Activated naive CD4-positive, alpha-beta T cell treated with anti-CD3 and anti-CD28 coated beads, Interleukin-2, amount 50 U/mL, for 72 hours (primary cell): Measurements from ENCODE around the gene PIF1. TPM values are rescaled to one million over a fixed set of nuclear protein-coding genes. Genes with fewer than 3 reads are reported as not detected.
A peak's percentile ranks its signal among the peaks of the same experiment; 100 is the strongest.

Experiments used
- ATAC-seq, 2 donors: fragments of 150-1000 bp; cut with Tn5 transposase; 2 replicates each; pipeline ENCODE4 v1.10.0; 2021; ENCODE audit warnings: mild to moderate bottlenecking in 2 of 2, moderate library complexity in 2 of 2
- DNase-seq, 2 donors: peaks; one replicate each; pipeline ENCODE4 v3.0.0; 2021 to 2022; ENCODE audit warnings: low spot score in 2 of 2
- H3K27ac Mint-ChIP-seq, 2 donors: one replicate each; pipeline ENCODE4 v1.8.0; 2022; ENCODE audit warnings: mild to moderate bottlenecking in 2 of 2, mixed read lengths in 2 of 2
- H3K36me3 Mint-ChIP-seq, 2 donors: one replicate each; pipeline ENCODE4 v1.8.0; 2022; ENCODE audit warnings: mixed read lengths in 2 of 2
- H3K9me3 Mint-ChIP-seq, 2 donors: one replicate each; pipeline ENCODE4 v1.8.0; 2022; ENCODE audit warnings: mixed read lengths in 2 of 2
- total RNA-seq, 2 donors: library from RNA; stranded (reverse); gene quantifications; one replicate each; pipeline ENCODE4 v1.2.3, GENCODE V29; 2022

PIF1 gene
- total RNA-seq, 2 donors from 2014 or later: 47.5 to 56.0 TPM

DNA sequence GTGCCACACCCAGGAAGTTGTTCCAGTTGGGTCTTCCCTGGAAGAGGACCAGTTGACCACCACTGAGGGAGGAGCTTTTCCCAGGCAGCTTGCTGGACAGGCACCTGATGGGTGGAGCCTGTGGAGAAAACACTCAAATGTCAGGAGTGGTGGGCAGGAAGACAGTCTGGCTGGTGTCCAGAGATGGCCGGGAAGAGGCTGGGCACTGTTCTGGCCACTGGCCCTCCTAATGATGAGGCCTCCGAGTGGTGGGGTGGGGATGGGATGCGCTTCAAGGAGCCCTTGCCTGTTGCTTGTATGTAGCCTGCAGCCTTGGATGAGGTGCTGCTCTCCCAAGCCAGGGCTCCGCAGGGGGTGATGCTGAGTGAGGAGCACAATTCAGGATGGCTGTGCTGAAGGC, 28.6 kb upstream of the PIF1 start:
- H3K9me3 Mint-ChIP-seq: no peaks in the 10 kb centered on the region

DNA sequence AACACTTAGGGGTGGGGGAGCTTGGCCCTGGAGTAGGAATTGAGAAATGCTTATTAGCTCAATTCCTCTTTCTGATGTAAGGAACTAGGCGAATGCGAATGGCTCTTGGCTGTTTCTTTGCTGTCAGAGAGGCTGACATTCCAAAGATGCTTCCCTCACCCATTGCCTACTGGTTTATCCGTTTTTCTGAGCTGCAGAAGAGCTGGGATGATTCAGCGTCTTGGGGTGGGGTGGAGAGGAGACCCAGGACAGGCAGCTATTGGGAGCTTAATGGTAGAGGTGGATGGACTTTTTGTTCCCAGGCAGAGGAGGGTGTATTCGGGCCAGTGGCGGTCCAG, 26.0 kb upstream of the PIF1 start:
- H3K9me3 Mint-ChIP-seq: no peaks in the 10 kb centered on the region
- ATAC-seq: no peak
- DNase-seq: no peak
- peak overlapping the region in 1 of 2 donors; percentile 81 for H3K27ac Mint-ChIP-seq
- peaks cover 6 to 12% of the 10 kb centered on the region in 2 donors for H3K36me3 Mint-ChIP-seq

More for the DNA sequence above, 28.6 kb upstream of the PIF1 start:
- ATAC-seq (no peak), DNase-seq (no peak)
- no peak overlapping the region for H3K27ac Mint-ChIP-seq
- peaks cover 0 to 12% of the 10 kb centered on the region in 2 donors for H3K36me3 Mint-ChIP-seq

DNA sequence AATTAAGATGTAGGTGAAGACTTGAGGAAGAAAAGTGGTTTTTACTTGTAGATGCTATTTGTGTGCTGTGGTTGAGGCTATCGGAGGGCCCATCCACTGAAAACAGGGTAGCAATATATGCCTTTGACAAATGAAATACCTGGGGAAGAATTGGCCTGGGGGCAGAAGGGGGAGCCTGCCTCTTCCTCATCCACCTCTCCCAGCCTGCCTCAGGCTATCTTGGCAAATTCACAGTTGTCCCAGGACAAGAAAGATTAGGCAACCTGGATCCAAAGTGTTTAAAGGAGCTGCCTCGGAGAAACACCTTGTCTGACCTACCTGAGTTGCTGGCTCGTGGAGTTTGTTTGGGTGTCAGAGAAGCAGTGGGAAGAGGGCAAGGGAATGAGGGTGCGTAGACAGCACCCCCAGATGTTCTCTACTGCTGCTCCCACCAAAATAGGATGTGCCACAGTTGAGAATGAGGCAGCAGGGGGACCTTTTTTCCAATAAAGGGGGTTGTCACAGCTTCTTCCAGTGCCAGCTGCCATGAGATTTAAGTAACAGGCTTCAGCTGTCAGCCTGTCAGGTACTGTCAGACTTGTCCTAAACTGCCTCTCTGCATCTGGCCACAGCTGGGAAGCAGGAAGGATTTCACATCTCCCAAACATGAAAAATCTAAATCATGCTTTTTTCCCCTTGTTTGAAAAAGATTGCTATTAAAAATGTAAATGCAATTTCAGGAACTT, 25.5 kb upstream of the PIF1 start:
- DNase-seq (no peak), ATAC-seq (no peak)
- H3K36me3 Mint-ChIP-seq: peaks cover 6 to 12% of the 10 kb centered on the region in 2 donors
- H3K9me3 Mint-ChIP-seq: no peaks in the 10 kb centered on the region
- H3K27ac Mint-ChIP-seq: peak overlapping the region; percentile 25 to 81

DNA sequence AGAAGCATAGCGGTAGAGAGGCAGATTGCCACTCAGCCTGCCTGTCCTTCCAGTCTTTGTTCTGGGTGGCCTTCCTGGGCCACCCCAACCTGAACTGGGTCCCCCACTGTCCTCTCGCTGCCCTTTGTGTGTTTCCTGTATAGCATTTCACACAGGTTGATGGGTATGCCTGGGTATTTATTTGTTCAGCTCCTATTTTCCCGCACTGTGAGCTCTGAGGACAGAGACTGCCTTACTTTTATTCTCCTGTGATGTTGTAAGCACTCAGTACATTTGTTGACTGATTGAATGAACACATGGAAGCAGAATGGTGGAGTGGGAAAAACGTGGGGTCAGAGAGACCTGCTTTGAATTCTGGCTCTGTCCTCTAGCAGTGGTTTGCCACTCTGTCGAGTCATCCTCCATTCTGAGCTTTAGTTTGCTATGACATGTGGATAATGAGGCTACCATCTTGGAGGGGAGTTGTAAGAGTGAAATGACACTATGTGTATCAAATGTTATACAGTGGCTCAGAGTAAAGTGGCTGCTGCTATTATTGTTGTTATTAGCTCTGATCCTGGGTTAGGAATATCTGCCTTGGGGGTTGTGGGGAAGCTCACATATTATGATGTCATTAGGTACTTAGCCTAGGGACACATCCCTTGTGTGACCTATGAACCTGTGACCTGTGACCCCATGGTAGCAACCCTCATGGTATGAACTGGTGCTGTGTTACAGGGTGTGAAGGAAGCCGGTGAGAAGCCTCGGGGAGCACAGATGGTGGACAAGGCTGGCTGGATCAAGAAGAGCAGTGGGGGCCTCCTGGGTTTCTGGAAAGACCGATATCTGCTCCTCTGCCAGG, 22.6 kb upstream of the PIF1 start:
- Mint-ChIP-seq H3K36me3 (peaks cover 10 to 12% of the 10 kb centered on the region in 2 donors), H3K27ac (peak overlapping the region; percentile 6 to 61), H3K9me3 (no peaks in the 10 kb centered on the region)
- DNase-seq (no peak), ATAC-seq (no peak)

DNA sequence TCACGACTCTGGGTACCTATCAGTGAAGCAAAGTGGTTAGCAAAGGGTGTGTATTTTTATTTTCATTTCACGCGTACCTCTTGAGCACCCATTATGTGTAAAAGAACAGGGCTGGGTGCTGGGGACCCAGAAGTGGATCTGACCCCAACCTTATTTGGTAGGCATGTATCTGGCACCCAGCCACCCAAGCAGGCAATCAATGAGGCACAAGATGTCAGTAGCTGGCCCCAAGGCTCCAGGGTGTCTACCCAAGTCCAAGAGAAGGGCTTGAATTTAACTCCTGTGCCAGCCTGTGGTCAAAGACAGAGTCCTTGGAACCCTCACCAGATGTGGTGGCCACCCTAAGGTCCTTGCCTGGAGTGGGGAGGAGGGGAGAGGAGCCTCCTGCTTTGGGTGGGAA, 22.0 kb upstream of the PIF1 start:
- Mint-ChIP-seq H3K36me3 (peaks cover 13 to 15% of the 10 kb centered on the region in 2 donors), H3K27ac (peak overlapping the region in 1 of 2 donors; percentile 52), H3K9me3 (no peaks in the 10 kb centered on the region)
- DNase-seq (no peak), ATAC-seq (no peak)

DNA sequence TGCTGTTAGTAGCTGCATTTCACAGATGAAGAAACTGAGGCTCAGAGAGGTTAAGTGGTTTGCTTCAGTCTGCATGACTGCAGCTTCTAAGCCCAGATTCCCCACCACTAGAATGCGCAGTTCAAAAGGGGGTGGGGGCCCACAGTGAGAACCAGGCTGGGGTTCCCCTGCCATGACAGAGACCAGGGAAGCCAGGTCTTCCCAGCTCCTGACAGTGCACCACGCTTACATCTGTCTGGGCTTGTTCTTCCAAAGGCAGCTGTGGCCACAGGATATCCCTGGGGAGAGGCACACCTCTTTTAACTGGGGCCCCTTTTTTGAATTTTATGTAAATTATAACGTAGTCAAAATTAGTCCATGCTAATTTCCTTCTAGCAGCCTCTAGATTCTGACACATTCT, 21.6 kb upstream of the PIF1 start:
- Mint-ChIP-seq H3K27ac (peak overlapping the region in 1 of 2 donors; percentile 52), H3K9me3 (no peaks in the 10 kb centered on the region), H3K36me3 (peaks cover 18 to 19% of the 10 kb centered on the region in 2 donors)
- ATAC-seq (no peak), DNase-seq (no peak)

DNA sequence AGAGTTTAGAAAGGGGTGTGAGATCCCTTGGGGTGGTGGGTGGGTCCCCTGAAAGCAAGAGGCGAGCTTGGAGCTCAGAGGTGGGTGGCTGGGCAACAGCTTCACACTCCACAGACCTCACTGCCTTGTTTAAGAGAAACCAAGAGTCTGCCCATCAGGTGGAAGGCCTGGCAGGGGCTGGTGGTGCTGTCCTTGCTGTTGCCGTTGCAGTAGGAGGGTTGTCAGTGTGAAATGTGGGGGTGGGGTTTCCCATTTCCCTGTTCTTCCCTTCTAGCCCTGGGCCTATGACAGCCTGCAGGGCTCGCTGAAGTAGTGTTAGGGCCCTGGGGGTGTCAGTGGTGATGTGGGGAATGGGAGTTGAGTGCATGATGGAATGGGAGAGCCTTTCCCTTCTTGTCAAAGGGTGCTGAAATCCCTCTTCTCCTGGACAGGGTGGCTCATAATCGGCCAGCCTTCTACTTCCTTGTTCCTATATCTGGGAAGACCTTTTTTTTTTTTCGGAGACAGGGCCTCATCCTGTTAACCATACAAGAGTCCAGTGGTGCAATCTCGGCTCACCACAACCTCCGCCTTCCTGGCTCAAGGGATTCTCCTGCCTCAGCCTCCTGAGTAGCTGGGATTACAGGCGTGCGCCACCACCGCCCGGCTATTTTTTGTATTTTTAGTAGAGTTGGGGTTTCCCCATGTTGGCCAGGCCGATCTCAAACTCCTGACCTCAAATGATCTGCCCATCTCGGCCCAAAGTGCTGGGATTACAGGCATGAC, 20.6 kb upstream of the PIF1 start:
- Mint-ChIP-seq H3K36me3 (peaks cover 18 to 20% of the 10 kb centered on the region in 2 donors), H3K27ac (peak overlapping the region in 1 of 2 donors; percentile 87), H3K9me3 (no peaks in the 10 kb centered on the region)
- no peak for ATAC-seq
- no peak for DNase-seq

DNA sequence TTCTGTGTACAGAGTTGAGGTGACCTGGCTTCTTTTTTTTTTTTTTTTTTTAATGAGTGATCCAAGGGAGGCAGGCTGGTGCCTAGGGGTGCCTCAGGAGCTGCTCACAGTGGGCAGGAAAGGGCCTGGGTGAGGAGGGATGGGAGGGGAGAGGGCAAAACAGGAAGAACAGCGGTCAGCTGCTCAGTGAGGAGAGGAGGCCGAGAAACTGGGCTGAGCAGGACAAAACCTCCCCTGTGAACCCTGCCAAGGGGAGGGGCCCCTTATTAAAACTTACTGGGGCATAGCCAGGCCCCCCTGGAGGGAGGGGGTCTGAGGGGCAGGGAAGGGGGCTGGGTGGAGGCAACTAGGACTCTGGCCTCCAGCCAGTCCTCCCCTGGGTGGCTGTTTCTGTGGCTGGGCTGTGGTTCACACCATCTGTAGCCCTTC, 19.8 kb upstream of the PIF1 start:
- DNase-seq (no peak), ATAC-seq (no peak)
- H3K36me3 Mint-ChIP-seq: peaks cover 14 to 18% of the 10 kb centered on the region in 2 donors
- peak overlapping the region in 1 of 2 donors; percentile 87 for H3K27ac Mint-ChIP-seq
- H3K9me3 Mint-ChIP-seq: no peaks in the 10 kb centered on the region

DNA sequence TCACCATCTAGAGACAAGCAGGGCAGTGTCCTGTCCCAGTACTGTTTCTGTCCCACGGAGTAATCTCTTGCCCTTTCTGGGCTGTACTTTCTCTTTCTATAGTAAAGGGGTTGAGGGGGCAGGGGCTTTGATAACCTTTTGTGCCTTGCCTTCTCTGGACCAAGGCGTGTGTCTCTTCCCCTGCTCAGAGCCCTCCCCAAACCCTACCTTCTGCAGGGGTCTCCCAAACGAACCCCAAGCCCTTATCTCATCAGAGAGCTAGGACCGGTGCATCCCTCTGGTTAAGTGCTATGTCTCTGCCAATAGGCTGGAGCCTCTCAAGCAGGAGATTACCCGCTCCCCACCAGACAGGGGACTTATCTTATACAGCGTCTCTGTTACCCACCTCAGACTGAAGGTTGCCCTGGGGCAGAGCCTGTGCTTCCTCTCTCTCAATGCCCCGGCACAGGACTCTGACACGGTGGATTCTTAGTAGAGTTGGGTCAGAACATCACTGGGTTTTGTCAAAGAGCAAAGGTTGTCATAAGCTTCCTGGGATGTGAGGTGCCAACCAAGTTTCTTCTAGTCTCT, 19.2 kb upstream of the PIF1 start:
- no peak for ATAC-seq
- H3K9me3 Mint-ChIP-seq: no peaks in the 10 kb centered on the region
- DNase-seq: no peak
- peaks cover 14 to 18% of the 10 kb centered on the region in 2 donors for H3K36me3 Mint-ChIP-seq
- peak overlapping the region; percentile 77 to 87 for H3K27ac Mint-ChIP-seq

DNA sequence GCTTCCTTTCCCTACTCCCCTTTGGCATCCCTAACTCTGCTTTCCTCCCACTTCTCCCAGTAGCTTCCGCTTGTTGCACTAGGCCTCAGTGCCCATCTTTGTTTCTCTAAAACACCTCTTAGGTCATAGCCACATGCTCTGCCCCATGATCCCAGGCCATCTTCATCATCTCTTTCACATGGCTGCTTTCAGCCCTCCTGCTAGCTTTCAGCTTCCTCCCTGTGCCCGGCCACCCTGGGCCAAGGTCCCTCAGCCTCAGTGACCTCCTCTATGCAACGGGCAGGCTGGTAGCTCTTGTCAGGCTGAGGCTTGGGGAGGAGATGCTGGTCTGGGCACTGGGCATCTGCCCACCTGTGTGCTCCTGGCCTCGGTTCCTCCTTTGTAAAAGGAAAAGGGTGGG, 18.5 kb upstream of the PIF1 start:
- DNase-seq: no peak
- H3K9me3 Mint-ChIP-seq: no peaks in the 10 kb centered on the region
- peak overlapping the region; percentile 48 to 87 for H3K27ac Mint-ChIP-seq
- no peak for ATAC-seq
- H3K36me3 Mint-ChIP-seq: peaks cover 14 to 18% of the 10 kb centered on the region in 2 donors

DNA sequence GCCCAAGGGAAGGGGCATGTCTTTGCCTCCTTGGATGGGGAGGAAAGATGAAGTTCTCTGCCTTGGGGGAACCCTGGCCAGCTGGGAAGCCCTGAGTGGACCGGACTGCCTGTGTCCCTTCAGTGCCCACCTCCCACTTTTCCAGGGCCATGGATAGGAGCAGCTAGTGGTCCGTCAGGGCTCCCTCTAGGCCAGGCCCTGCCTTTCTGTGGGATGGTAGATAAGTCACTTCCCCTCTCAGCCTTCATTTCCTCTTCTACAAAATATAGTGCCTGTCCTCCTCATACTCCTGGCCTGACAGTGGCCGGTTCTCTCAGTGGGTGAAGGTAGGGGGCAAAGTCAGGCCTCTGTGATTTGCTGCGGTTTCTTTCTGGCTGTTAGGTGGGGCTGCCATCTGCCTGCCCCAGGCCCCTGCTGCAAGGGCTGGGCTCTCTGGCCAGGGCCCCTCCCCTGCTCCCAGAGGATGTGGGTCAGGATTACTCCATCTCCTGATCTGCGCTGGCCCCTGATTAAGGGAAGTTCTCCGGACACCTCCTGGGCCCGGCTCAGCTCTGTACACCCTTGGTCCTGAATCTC, 17.6 kb upstream of the PIF1 start:
- no peak for DNase-seq

DNA sequence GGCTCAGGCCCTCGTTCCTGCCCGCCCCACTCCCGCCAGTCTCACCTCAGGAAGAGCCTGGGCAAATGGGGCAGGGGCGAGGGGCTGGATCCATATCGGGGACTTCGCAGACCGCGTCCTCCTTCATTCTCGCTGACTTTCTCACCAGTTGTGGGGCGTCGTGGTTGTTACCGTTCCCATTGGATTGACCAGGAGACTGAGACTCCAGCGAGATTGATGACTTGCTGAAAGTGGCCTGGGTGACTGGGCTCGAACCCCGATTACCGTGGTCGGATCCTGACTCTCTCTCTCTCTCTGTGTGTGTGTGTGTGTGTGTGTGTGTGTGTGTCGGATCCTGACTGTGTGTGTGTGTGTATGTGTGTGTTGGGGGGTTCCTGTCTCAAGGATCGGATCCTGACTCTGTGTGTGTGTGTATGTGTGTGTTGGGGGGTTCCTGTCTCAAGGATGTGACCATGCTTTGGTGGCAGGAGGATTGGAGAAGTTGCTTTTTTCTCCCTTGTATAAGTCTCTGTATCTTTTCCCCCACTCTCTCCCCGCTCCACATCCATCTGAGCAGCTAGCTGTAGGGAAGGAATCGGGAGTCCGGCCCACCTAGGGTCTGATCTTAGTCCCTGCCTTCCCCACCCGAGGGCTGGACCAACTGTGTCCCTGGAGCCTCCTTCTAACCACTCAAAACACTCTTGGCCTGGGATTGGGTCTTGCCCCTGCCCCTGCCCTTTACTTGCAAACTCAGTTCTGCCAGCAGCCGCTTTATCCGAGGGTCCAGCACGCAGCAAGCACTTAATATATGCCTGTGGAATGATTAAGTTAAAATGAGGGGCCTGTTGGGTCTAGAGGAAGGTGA, 16.9 kb upstream of the PIF1 start:
- Mint-ChIP-seq H3K36me3 (peaks cover 12 to 14% of the 10 kb centered on the region in 2 donors), H3K9me3 (peaks cover 0 to 7% of the 10 kb centered on the region in 2 donors), H3K27ac (peak overlapping the region; percentile 86 to 87)
- ATAC-seq (no peak), DNase-seq (no peak)

More for the DNA sequence above, 17.6 kb upstream of the PIF1 start:
- Mint-ChIP-seq H3K9me3 (peaks cover 0 to 7% of the 10 kb centered on the region in 2 donors), H3K36me3 (peaks cover 13 to 14% of the 10 kb centered on the region in 2 donors), H3K27ac (peak overlapping the region in 1 of 2 donors; percentile 87)
- no peak for ATAC-seq

DNA sequence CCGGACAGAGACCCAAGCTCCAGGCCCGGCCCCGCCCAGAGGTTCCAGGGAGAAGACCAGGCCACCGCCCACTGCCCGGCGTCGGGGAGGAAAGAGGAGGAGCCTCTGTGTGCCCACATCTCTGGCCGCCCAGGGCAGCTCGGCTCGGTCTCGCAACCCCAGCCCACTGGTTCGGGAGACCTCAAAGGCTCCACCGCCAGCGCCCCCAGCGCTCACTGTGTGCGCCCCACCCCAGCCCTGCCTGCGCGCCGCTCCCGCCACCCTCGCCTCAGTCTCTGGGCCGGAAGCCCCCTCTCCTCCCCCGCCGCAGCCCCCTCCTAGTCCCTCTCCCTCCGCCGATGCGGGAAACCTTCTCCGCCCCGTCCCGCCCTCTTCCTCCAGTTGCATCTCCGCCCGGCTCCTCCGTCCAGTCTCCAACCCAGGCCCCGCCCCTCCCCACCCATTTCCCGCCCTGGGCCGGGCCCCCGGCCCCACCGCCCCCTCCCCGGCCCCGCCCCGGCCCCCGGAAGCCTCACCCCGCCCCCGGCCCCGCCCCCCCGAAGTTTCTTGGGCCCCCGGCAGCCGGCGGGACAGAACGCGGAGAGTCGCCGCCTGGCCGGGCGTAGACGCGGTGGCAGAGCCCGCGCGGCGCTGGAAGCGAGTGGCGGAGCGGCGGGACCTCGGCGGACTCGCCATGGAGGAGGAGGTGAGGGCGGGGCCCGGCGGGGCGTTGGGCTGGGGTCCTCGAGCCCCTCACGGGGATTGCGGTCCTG, 16.1 kb upstream of the PIF1 start, which contains the start of gene PLEKHO2:
Gene PLEKHO2, plus strand, starts transcription at position 572 of the 752 bp plus-strand sequence. Its CDS starts 102 bp downstream, at position 674.
- peak; percentile 79 to 91 for DNase-seq
- peaks cover 0 to 7% of the 10 kb centered on the region in 2 donors for H3K9me3 Mint-ChIP-seq
- ATAC-seq: peak; percentile 81 to 86

DNA sequence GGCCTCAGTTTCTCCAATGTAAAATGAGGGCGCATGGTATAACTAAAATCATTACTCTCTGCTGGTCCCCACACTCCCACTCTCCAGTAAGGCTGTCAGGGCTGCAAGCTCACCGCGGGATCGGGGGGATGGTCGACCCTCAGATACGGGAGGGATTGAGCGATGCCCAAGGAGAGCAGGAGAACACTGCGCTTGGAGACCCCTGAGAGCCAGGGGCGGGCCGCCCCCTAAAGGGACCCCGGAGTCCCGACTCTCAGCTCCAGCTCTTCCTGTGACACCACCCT, 15.6 kb upstream of the PIF1 start:
- Mint-ChIP-seq H3K9me3 (peaks cover 0 to 7% of the 10 kb centered on the region in 2 donors), H3K36me3 (peaks cover 12 to 14% of the 10 kb centered on the region in 2 donors), H3K27ac (peak overlapping the region in 1 of 2 donors; percentile 87)

More for the DNA sequence above, 16.1 kb upstream of the PIF1 start, which contains the start of gene PLEKHO2:
- peaks cover 12 to 14% of the 10 kb centered on the region in 2 donors for H3K36me3 Mint-ChIP-seq
- peak within 1 kb of the TSS; percentile 86 to 87 for H3K27ac Mint-ChIP-seq

DNA sequence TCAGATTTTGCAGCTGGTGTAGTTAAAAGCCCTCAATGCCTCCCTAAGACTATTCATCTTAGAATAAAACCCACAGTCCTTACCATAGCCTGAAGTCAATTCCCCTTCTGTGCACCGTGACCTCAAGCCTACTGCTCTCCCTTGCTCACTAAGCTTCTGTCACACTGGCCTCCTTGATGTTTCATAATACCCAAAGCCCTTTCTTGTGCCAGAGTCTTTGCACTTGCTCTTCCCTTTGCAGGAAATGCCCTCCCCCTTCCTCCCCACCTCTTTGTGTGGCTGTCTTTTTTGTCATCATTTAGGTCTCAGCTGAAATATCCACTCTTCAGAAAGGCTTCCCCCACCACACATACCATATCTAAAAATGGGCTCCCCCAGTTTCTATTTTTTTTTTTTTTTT, 12.1 kb upstream of the PIF1 start:
- ATAC-seq (peak in 1 of 2 donors; percentile 17), DNase-seq (no peak)
- Mint-ChIP-seq H3K36me3 (peaks cover 6% of the 10 kb centered on the region in 2 donors), H3K9me3 (peaks cover 3 to 7% of the 10 kb centered on the region in 2 donors), H3K27ac (peak overlapping the region in 1 of 2 donors; percentile 1)

More for the DNA sequence above, 15.6 kb upstream of the PIF1 start:
- no peak for ATAC-seq
- DNase-seq: no peak
